Endothelial cell of umbilical vein (primary cell): ENCODE measurements around the gene RASA1. TPM values are rescaled to one million over a fixed set of nuclear protein-coding genes. Genes with fewer than 3 reads are reported as not detected.
A peak's percentile ranks its signal among the peaks of the same experiment; 100 is the strongest.

Experiments used
- BruUV-seq: library from RNA; stranded (reverse); fragments of 400-500 nt; replicated peaks from 2 replicates; lab custom pipeline; 2021; lab: Mats Ljungman, UMichigan
- CTCF ChIA-PET: fragments of 300-600, 350-600 bp; sonication (Branson Sonifier 250); formaldehyde crosslinking; loops from one replicate; lab custom pipeline; 2021; ENCODE audit warnings: antibody characterized with exemption, inconsistent platforms; lab: Charles Lee
- POLR2A ChIA-PET: fragments of 300-600, 350-600 bp; sonication (Branson Sonifier 250); formaldehyde crosslinking; loops from one replicate; lab custom pipeline; 2021; ENCODE audit warnings: antibody characterized with exemption, inconsistent platforms; lab: Charles Lee
- DNase-seq: peaks from one replicate; pipeline ENCODE4 v3.0.0-alpha.2; 2011; ENCODE audit warnings: low read depth, low spot score
- FAIRE-seq: peaks from 2 replicates; lab custom pipeline; 2011; peaks lifted over from hg19 to GRCh38; lab: Jason Lieb, UNC
- H2AFZ ChIP-seq: 2 replicates; pipeline ENCODE4 v1.6.0; 2012; ENCODE audit warnings: low read depth, low read length, control low read depth, inconsistent platforms
- H3K27ac ChIP-seq: 2 replicates; pipeline ENCODE4 v1.5.1; 2011; ENCODE audit warnings: low read depth, mild to moderate bottlenecking, control low read depth, low read length, moderate library complexity; ENCODE audit not compliant: insufficient read depth
- H3K27me3 ChIP-seq, 2 experiments: 2 replicates each; pipeline versions ENCODE4 v1.6.0 to v1.6.1; 2011; ENCODE audit warnings: low read length in 2 of 2, mixed read lengths in 1 of 2; ENCODE audit not compliant: control insufficient read depth in 2 of 2, insufficient read depth in 2 of 2
- H3K36me3 ChIP-seq, 2 experiments: 2 replicates in 1 of 2; 3 replicates in 1 of 2; pipeline ENCODE4 v1.5.1; 2011; ENCODE audit warnings: low read length in 2 of 2, mild to moderate bottlenecking in 1 of 2, moderate library complexity in 1 of 2; ENCODE audit not compliant: control insufficient read depth in 2 of 2, insufficient read depth in 2 of 2; ENCODE audit errors: extremely low read depth in 1 of 2
- H3K4me1 ChIP-seq: 3 replicates; pipeline ENCODE4 v1.5.1; 2011; ENCODE audit warnings: mild to moderate bottlenecking, low read length; ENCODE audit not compliant: control insufficient read depth, insufficient read depth; ENCODE audit errors: extremely low read depth
- H3K4me2 ChIP-seq: 2 replicates; pipeline ENCODE4 v1.6.1; 2011; ENCODE audit warnings: low read length, control low read depth, mixed read lengths; ENCODE audit not compliant: insufficient read depth
- H3K4me3 ChIP-seq, 3 experiments: fragments of 200-600 bp in 1 of 3; sonication (generic), shearing (Covaris generic) in 1 of 3; replicated peaks in 1 of 3; 2 replicates each; pipeline ENCODE4 v1.5.1; 2011 to 2016; ENCODE audit warnings: control low read depth in 3 of 3, low read length in 3 of 3, mild to moderate bottlenecking in 2 of 3, inconsistent platforms in 1 of 3, low read depth in 1 of 3, moderate library complexity in 1 of 3; ENCODE audit not compliant: insufficient read depth in 1 of 3
- H3K79me2 ChIP-seq: 2 replicates; pipeline ENCODE4 v1.6.0; 2012; ENCODE audit warnings: low read length, inconsistent platforms; ENCODE audit not compliant: control insufficient read depth, insufficient read depth
- H3K9ac ChIP-seq: replicated peaks from 2 replicates; pipeline ENCODE3; 2011; ENCODE audit warnings: low read length, control low read depth; ENCODE audit not compliant: insufficient read depth; ENCODE audit errors: extremely low read depth
- H3K9me1 ChIP-seq: replicated peaks from 3 replicates; pipeline ENCODE4 v1.6.0; 2011; ENCODE audit warnings: mild to moderate bottlenecking, low read length; ENCODE audit not compliant: control insufficient read depth, insufficient read depth; ENCODE audit errors: extremely low read depth
- H3K9me3 ChIP-seq: replicated peaks from 2 replicates; pipeline ENCODE4 v1.5.1; 2012; ENCODE audit warnings: low read length, inconsistent platforms; ENCODE audit not compliant: control insufficient read depth, insufficient read depth
- H4K20me1 ChIP-seq: replicated peaks from 2 replicates; pipeline ENCODE3; 2011; ENCODE audit warnings: mild to moderate bottlenecking, low read length; ENCODE audit not compliant: control insufficient read depth, insufficient read depth; ENCODE audit errors: extremely low read depth
- EZH2 ChIP-seq: IDR thresholded peaks from 2 replicates; pipeline ENCODE4 v1.6.1; 2012; ENCODE audit warnings: borderline replicate concordance, low read depth, mild to moderate bottlenecking, moderate library complexity, low read length, inconsistent platforms; ENCODE audit not compliant: severe bottlenecking
- FOS ChIP-seq: IDR thresholded peaks from 2 replicates; pipeline ENCODE4 v1.6.1; 2011; ENCODE audit warnings: mild to moderate bottlenecking, low read length, moderate library complexity, borderline replicate concordance; ENCODE audit not compliant: insufficient read depth
- GATA2 ChIP-seq: IDR thresholded peaks from 2 replicates; pipeline ENCODE4 v1.7.0; 2011; ENCODE audit warnings: low read depth, mild to moderate bottlenecking, moderate library complexity, mixed read lengths, low read length; ENCODE audit not compliant: insufficient read length, insufficient read depth
- JUN ChIP-seq: IDR thresholded peaks from 2 replicates; pipeline ENCODE4 v1.6.1; 2011; ENCODE audit warnings: borderline replicate concordance, low read depth; ENCODE audit not compliant: insufficient read length, insufficient read depth
- MAX ChIP-seq: IDR thresholded peaks from 2 replicates; pipeline ENCODE4 v1.6.1; 2011; ENCODE audit not compliant: insufficient read depth, insufficient read length
- MYC ChIP-seq: IDR thresholded peaks from one replicate; pipeline ENCODE4 v1.6.1; 2011; ENCODE audit warnings: mild to moderate bottlenecking, low read depth, low read length
- POLR2A ChIP-seq: IDR thresholded peaks from 2 replicates; pipeline ENCODE4 v1.6.1; 2012; ENCODE audit warnings: low read depth, mild to moderate bottlenecking, control low read depth, low read length
- POLR2AphosphoS5 ChIP-seq: IDR thresholded peaks from 2 replicates; pipeline ENCODE4 v1.6.1; 2012; ENCODE audit warnings: low read depth, mild to moderate bottlenecking, control low read depth, low read length, moderate library complexity; ENCODE audit not compliant: insufficient read depth
- dilution Hi-C: fragments of 300-500 bp; cut with MboI; formaldehyde crosslinking; loops from one replicate; pipeline ENCODE4 v1.15.0; 2019; ENCODE audit warnings: low sequenced_read_pairs; ENCODE audit not compliant: extremely low pct_ligation_motif_present
- intact Hi-C: fragments of 100-400 bp; cut with micrococcal nuclease; formaldehyde crosslinking; loops from one replicate; pipeline ENCODE4 v1.10.0; 2022
- polyA plus RNA-seq, 4 experiments: library from polyadenylated mRNA; depleted of rRNA in 3 of 4; stranded (reverse) in 3 of 4; unstranded in 1 of 4; fragments of >200 nt; gene quantifications; 2 replicates each; pipeline versions ENCODE4 v1.2.1 to v1.2.3, GENCODE V29; 2011 to 2012; ENCODE audit warnings: missing spikeins in 1 of 4
- total RNA-seq: library from RNA; stranded (reverse); gene quantifications from 2 replicates; pipeline ENCODE4 v1.2.3, GENCODE V29; 2021
- TF ChIP-seq, protein P1 (sequence below), 2 donors: IDR thresholded peaks; 1 replicate in 1 of 2; 2 replicates in 1 of 2; pipeline ENCODE4 v1.5.1; 2011; ENCODE audit warnings: low read length in 2 of 2, mild to moderate bottlenecking in 2 of 2, moderate library complexity in 2 of 2, control low read depth in 1 of 2, inconsistent platforms in 1 of 2, low read depth in 1 of 2; ENCODE audit not compliant: insufficient read depth in 1 of 2; ENCODE audit errors: extremely low read depth in 1 of 2

The RASA1 gene
- total and polyA plus RNA-seq, 2 donors (not counting 3 experiments of a cell fraction or from before 2014, with no cell fraction given), result 23.1 to 42.0 TPM

DNA sequence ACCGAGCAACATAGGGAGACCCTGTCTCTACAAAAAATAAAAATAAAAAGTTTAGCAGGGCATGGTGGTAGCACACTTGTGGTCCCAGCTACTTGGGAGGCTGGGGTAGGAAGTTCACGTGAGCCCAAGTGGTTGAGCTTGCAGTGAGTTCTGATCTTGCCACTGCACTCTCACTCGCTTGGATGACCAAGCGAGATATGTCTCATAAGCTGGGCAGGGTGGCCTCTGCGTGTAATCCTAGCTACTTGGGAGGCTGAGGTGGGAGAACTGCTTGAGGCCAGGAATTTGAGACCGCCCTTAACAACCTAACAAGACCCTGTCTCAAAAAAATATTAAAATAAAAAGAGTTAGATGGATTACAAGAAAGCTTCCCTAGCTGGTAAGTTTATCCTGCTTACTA, 32.5 kb downstream of the RASA1 start:
- ChIA-PET CTCF (interaction anchor here (1.3 to 1.7 kb wide), 2 partner anchors 27 to 230 kb away, joined by 3 to 15 read pairs; no protein-coding TSS in a partner anchor), POLR2A (no interaction called here)
- FAIRE-seq, result peak; percentile 63
- no peak overlapping the region for H2AFZ ChIP-seq
- dilution Hi-C loops, result no loop called here
- no peaks in the 10 kb centered on the region for H3K9me3 ChIP-seq
- intact Hi-C loops, result no loop called here
- no peaks in the 10 kb centered on the region for H3K9me1 ChIP-seq
- H3K4me2 ChIP-seq, result peak overlapping the region; percentile 28
- DNase-seq, result no peak
- H3K9ac ChIP-seq, result no peak overlapping the region
- H4K20me1 ChIP-seq, result peaks cover 15% of the 10 kb centered on the region
- BruUV-seq, result no TSS peak
- H3K27ac ChIP-seq, result no peak overlapping the region
- H3K36me3 ChIP-seq, result peaks cover under 1 to 5% of the 10 kb centered on the region in 2 experiments
- peaks cover 22% of the 10 kb centered on the region for H3K4me1 ChIP-seq
- peaks cover 79% of the 10 kb centered on the region for H3K79me2 ChIP-seq
- no peak for TF ChIP-seq GATA2
- TF ChIP-seq POLR2A, result no peak
- no peak for TF ChIP-seq EZH2
- no peak for TF ChIP-seq POLR2AphosphoS5
- no peak for TF ChIP-seq JUN
- no peak for TF ChIP-seq FOS
- TF ChIP-seq MAX, result no peak
- TF ChIP-seq, protein P1, sequence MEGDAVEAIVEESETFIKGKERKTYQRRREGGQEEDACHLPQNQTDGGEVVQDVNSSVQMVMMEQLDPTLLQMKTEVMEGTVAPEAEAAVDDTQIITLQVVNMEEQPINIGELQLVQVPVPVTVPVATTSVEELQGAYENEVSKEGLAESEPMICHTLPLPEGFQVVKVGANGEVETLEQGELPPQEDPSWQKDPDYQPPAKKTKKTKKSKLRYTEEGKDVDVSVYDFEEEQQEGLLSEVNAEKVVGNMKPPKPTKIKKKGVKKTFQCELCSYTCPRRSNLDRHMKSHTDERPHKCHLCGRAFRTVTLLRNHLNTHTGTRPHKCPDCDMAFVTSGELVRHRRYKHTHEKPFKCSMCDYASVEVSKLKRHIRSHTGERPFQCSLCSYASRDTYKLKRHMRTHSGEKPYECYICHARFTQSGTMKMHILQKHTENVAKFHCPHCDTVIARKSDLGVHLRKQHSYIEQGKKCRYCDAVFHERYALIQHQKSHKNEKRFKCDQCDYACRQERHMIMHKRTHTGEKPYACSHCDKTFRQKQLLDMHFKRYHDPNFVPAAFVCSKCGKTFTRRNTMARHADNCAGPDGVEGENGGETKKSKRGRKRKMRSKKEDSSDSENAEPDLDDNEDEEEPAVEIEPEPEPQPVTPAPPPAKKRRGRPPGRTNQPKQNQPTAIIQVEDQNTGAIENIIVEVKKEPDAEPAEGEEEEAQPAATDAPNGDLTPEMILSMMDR (IDR thresholded peaks at IDR 0.05; ENCODE audit: extremely low read depth in 1 of 2, insufficient read depth in 1 of 2, low read depth in 1 of 2, low read length in 2 of 2), result no peak
- TF ChIP-seq MYC, result no peak
- no peaks in the 10 kb centered on the region for H3K27me3 ChIP-seq
- H3K4me3 ChIP-seq, result no peak overlapping the region
